Body of pancreas (tissue), 4 donors: ENCODE measurements around the gene PFN1. TPM values are rescaled to one million over a fixed set of nuclear protein-coding genes. Genes with fewer than 3 reads are reported as not detected.

Source experiments
- ATAC-seq: fragments of 150-250 bp; one replicate; pipeline ENCODE4 v1.9.1; 2016
- DNase-seq, 4 donors: peaks; one replicate each; pipeline ENCODE4 v3.0.0-alpha.2; 2019
- H3K27ac ChIP-seq, 4 donors: fragments of 200-600 bp; sonication (generic); 1 replicate in 3 of 4; 2 replicates in 1 of 4; pipeline versions ENCODE4 v1.5.1 to v1.6.1; 2016 to 2019; ENCODE audit warnings: mild to moderate bottlenecking in 1 of 4, mixed read lengths in 1 of 4, moderate library complexity in 1 of 4
- H3K27me3 ChIP-seq, 2 donors: fragments of 200-600 bp; sonication (generic); one replicate each; pipeline ENCODE4 v1.6.0; 2016; ENCODE audit warnings: mild to moderate bottlenecking in 1 of 2
- H3K36me3 ChIP-seq, 2 donors: fragments of 200-600 bp; sonication (generic); replicated peaks in 1 of 2; 2 replicates each; pipeline ENCODE4 v1.5.1; 2016; ENCODE audit warnings: low read depth in 2 of 2; ENCODE audit not compliant: insufficient read depth in 1 of 2
- H3K4me1 ChIP-seq: fragments of 200-600 bp; sonication (generic); one replicate; pipeline ENCODE4 v1.6.0; 2016
- H3K4me3 ChIP-seq, 2 donors: fragments of 200-600 bp; sonication (generic); 1 replicate in 1 of 2; 2 replicates in 1 of 2; pipeline ENCODE4 v1.5.1; 2016 to 2019
- H3K9me3 ChIP-seq, 3 donors: fragments of 200-600 bp; sonication (generic); 1 replicate in 2 of 3; 2 replicates in 1 of 3; pipeline ENCODE4 v1.5.1; 2016
- CTCF ChIP-seq, 7 experiments: fragments of 450-650 bp in 4 of 7; fragments of 200-600 bp in 3 of 7; sonication (generic) in 3 of 7; IDR thresholded peaks; one replicate each; pipeline ENCODE4 v1.5.1; 2016 to 2019; ENCODE audit warnings: antibody characterized with exemption in 7 of 7
- POLR2A ChIP-seq, 3 donors: fragments of 450-650 bp; IDR thresholded peaks; one replicate each; pipeline ENCODE4 v1.6.1; 2016; ENCODE audit warnings: antibody characterized with exemption in 3 of 3, mild to moderate bottlenecking in 2 of 3
- WGBS, 2 donors: methylation state at CpG; one replicate each; pipeline ENCODE4 v1.1.5; 2017; 5-methylcytosine and 5-hydroxymethylcytosine counted together
- intact Hi-C: fragments of 100-400 bp; cut with DNase I; formaldehyde crosslinking; loops from one replicate; pipeline ENCODE4 v1.15.1; 2023
- total RNA-seq, 2 donors: library from RNA; depleted of rRNA; stranded (reverse); fragments of >200 nt; gene quantifications; one replicate each; pipeline ENCODE4 v1.1.0, GENCODE V29; 2016

PFN1 gene
- 100 to 1,000 TPM; 164 to 180 TPM for total RNA-seq

- peaks cover 34% of the 10 kb centered on the region for H3K4me1 ChIP-seq
- peak; percentile 78 for ATAC-seq
- no peaks in the 10 kb centered on the region for H3K27me3 ChIP-seq
- H3K27ac ChIP-seq = peak within 1 kb of the TSS; percentile 93 to 99 (median 96)
- 0% methylated on average over 8 to 54 of the region's 59 CpGs for WGBS, 2 donors
- no peaks in the 10 kb centered on the region for H3K9me3 ChIP-seq
- DNase-seq = peak; percentile 91 to 95 (median 93)
- no peaks in the 10 kb centered on the region for H3K36me3 ChIP-seq
- peak within 1 kb of the TSS; percentile 61 to 91 for H3K4me3 ChIP-seq
- intact Hi-C loops = no loop called here
- TF ChIP-seq CTCF (IDR thresholded peaks at IDR 0.05) = no peak
- TF ChIP-seq POLR2A (IDR thresholded peaks at IDR 0.05) = peak; percentile 83 to 90 (median 87)
These were observed at the start of gene PFN1 for GRCh38 chr17:4948166-4948930. Gene PFN1, minus strand, starts transcription at chr17:4948530. Its CDS starts 136 bp downstream, at chr17:4948394.

GRCh38 chr17:4997302-4998026 lies 49.1 kb upstream of the PFN1 start, which contains the start of the genes INCA1 and KIF1C:
Gene INCA1, minus strand, starts transcription at chr17:4997522. Its CDS starts 3,085 bp downstream, at chr17:4994437.
Gene KIF1C, plus strand, starts transcription at chr17:4997950. Its CDS starts 2,297 bp downstream, at chr17:5000247.
- Histone ChIP-seq H3K36me3 (peaks cover 3 to 9% of the 10 kb centered on the region in 2 donors), H3K4me1 (peaks cover 27% of the 10 kb centered on the region), H3K27me3 (no peaks in the 10 kb centered on the region), H3K4me3 (peak within 1 kb of the TSS; percentile 60 to 89), H3K9me3 (no peaks in the 10 kb centered on the region), H3K27ac (peak within 1 kb of the TSS; percentile 72 to 93 (median 86))
- intact Hi-C loops = no loop called here
- DNase-seq (peak; percentile 94 to 96 (median 95)), ATAC-seq (peak; percentile 94)
- TF ChIP-seq POLR2A (IDR thresholded peaks at IDR 0.05) (peak; percentile 85 to 89 (median 87)), CTCF (IDR thresholded peaks at IDR 0.05) (peak in 5 of 7 experiments; percentile 12 to 39 (median 39))
- 0 to 1% methylated on average over 5 to 75 of the region's 93 CpGs for WGBS, 2 donors

GRCh38 chr17:4994081-4994595 lies 45.8 kb upstream of the PFN1 start:
- Histone ChIP-seq H3K27me3 (no peaks in the 10 kb centered on the region), H3K4me1 (peaks cover 10% of the 10 kb centered on the region), H3K4me3 (no peak overlapping the region), H3K9me3 (no peaks in the 10 kb centered on the region), H3K27ac (no peak overlapping the region), H3K36me3 (no peaks in the 10 kb centered on the region)
- no peak for ATAC-seq
- 77 to 82% methylated on average over 6 of the region's 6 CpGs for whole genome bisulfite sequencing, 2 donors
- no peak for DNase-seq
- no peak for TF ChIP-seq POLR2A (IDR thresholded peaks at IDR 0.05)
- no peak for TF ChIP-seq CTCF (IDR thresholded peaks at IDR 0.05)
- intact Hi-C loops = no loop called here

- no peaks in the 10 kb centered on the region for H3K9me3 ChIP-seq
- ATAC-seq (no peak), DNase-seq (no peak)
- H3K27me3 ChIP-seq = no peaks in the 10 kb centered on the region
- 8 to 20% methylated on average over 17 to 30 of the region's 30 CpGs for WGBS, 2 donors
- peaks cover 23% of the 10 kb centered on the region for H3K4me1 ChIP-seq
- peak overlapping the region; percentile 79 to 96 (median 88) for H3K27ac ChIP-seq
- TF ChIP-seq POLR2A (IDR thresholded peaks at IDR 0.05) (no peak), CTCF (IDR thresholded peaks at IDR 0.05) (no peak)
- H3K4me3 ChIP-seq = peak overlapping the region; percentile 91 to 96
- intact Hi-C loops = no loop called here
- H3K36me3 ChIP-seq = no peaks in the 10 kb centered on the region
These were observed 39.6 kb upstream of the PFN1 start for GRCh38 chr17:4987767-4988567.
